Measurements from ENCODE around the gene HDAC4. TPM values are rescaled to one million over a fixed set of nuclear protein-coding genes. Genes with fewer than 3 reads are reported as not detected.

The HDAC4 gene
- total RNA-seq, 1 experiment from 2014 or later: 61.5 TPM

DNA sequence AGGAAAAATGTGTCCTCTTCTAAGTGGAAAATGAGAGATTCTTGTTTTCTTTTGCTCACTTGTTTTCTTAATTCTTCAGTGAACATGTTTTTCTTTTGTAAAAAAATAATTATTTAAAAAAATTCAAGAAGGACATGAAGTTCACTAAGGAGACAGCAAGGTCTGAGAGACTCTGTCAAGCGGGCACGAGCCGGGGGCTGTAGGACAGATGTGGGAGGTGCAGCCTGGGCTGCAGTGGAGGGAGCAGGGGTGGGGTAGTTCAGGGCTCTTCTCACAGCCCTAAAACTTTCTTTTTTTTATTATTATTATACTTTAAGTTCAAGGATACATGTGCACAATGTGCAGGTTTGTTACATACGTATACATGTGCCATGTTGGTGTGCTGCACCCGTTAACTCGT is 4.3 kb upstream of the HDAC4 start:
- no peak for TF ChIP-seq CTCF (conservative IDR thresholded peaks at IDR 0.05)
- TF ChIP-seq EZH2 (IDR thresholded peaks at IDR 0.05; ENCODE audit: low read depth): no peak
- ChIA-PET CTCF (no interaction called here), POLR2A (ENCODE audit: unreplicated experiment) (no interaction called here)
- Histone ChIP-seq H3K36me3 (ENCODE audit: low read depth) (no peaks in the 10 kb centered on the region), H3K27me3 (ENCODE audit: insufficient read depth, low read depth) (peaks cover 47% of the 10 kb centered on the region), H3K9me3 (ENCODE audit: insufficient read depth, low read depth) (0 out of 2 replicates have a peak, but pooled peaks cover 4% of the 10 kb centered on the region), H2AFZ (no peak overlapping the region), H4K20me1 (ENCODE audit: insufficient read depth) (no peaks in the 10 kb centered on the region), H3K4me3 (no peak overlapping the region), H3K27ac (no peak overlapping the region), H3K4me1 (replicated peaks; ENCODE audit: insufficient read depth) (peaks cover 6% of the 10 kb centered on the region), H3K9me2 (ENCODE audit: insufficient read depth) (no peaks in the 10 kb centered on the region), H3K79me2 (ENCODE audit: low read depth) (no peaks in the 10 kb centered on the region), H3F3A (ENCODE audit: insufficient read depth, low read depth) (no peaks in the 10 kb centered on the region), H3K4me2 (no peak overlapping the region)
- intact Hi-C loops (cut with micrococcal nuclease; ENCODE audit: unreplicated experiment): no loop called here
- no TSS peak for BruUV-seq (replicated peaks)
- DNase-seq: no peak

- intact Hi-C loops (cut with micrococcal nuclease; ENCODE audit: unreplicated experiment): no loop called here
- Histone ChIP-seq H4K20me1 (ENCODE audit: insufficient read depth) (0 out of 2 replicates have a peak, but pooled peaks cover 15% of the 10 kb centered on the region), H3K4me2 (peak overlapping the region; percentile 83), H2AFZ (no peak overlapping the region), H3K36me3 (ENCODE audit: low read depth) (no peaks in the 10 kb centered on the region), H3K9me2 (ENCODE audit: insufficient read depth) (no peaks in the 10 kb centered on the region), H3K4me1 (replicated peaks; ENCODE audit: insufficient read depth) (peaks cover 16% of the 10 kb centered on the region), H3K27ac (no peak overlapping the region), H3K4me3 (peak overlapping the region; percentile 99; the same call in 1 of the 2 replicates), H3K9me3 (ENCODE audit: insufficient read depth, low read depth) (no peaks in the 10 kb centered on the region), H3F3A (ENCODE audit: insufficient read depth, low read depth) (no peaks in the 10 kb centered on the region), H3K27me3 (ENCODE audit: insufficient read depth, low read depth) (peaks cover 24% of the 10 kb centered on the region), H3K79me2 (ENCODE audit: low read depth) (peaks cover 23% of the 10 kb centered on the region)
- no peak for DNase-seq
- BruUV-seq (replicated peaks): no TSS peak
- CTCF ChIA-PET: no interaction called here
- no peak for TF ChIP-seq EZH2 (IDR thresholded peaks at IDR 0.05; ENCODE audit: low read depth)
- TF ChIP-seq CTCF (conservative IDR thresholded peaks at IDR 0.05): no peak
- POLR2A ChIA-PET (ENCODE audit: unreplicated experiment): interaction anchor here (0.8 kb wide), 1 partner anchor 214 kb away, joined by 6 read pairs; no protein-coding TSS in a partner anchor
Measured at GRCh38 chr2:239402666-239403065, 1.8 kb upstream of the HDAC4 start.

DNA sequence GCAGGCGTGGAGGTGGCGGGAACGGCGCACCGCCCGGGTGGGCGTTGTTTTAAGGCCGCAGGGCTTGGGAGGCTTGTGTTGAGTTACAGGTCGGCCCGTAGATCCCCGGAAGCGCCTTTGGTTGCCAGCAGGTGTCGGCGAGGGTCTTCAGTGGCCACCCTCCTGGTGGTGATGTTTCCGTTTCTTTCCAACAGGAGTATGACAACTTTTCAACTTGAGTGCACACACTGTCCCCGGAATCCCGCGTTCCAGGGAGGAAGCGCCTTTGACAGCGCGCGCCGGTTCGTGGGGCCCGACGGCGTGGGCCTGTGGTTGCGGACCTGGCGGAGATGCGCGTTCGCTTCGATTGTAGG is 1.0 kb upstream of the HDAC4 start:
- peak overlapping the region; percentile 94 for H2AFZ ChIP-seq
- no peaks in the 10 kb centered on the region for H3K36me3 ChIP-seq (ENCODE audit: low read depth)
- 0 out of 2 replicates have a peak, but pooled peaks cover 20% of the 10 kb centered on the region for H4K20me1 ChIP-seq (ENCODE audit: insufficient read depth)
- H3K4me1 ChIP-seq (replicated peaks; ENCODE audit: insufficient read depth): peaks cover 16% of the 10 kb centered on the region
- H3F3A ChIP-seq (ENCODE audit: insufficient read depth, low read depth): no peaks in the 10 kb centered on the region
- ChIA-PET POLR2A (ENCODE audit: unreplicated experiment) (interaction anchor here (0.8 kb wide), 1 partner anchor 215 kb away, joined by 6 read pairs; no protein-coding TSS in a partner anchor), CTCF (no interaction called here)
- TSS peak; percentile 89 for BruUV-seq (replicated peaks)
- peaks cover 31% of the 10 kb centered on the region for H3K79me2 ChIP-seq (ENCODE audit: low read depth)
- peak overlapping the region; percentile 99 for H3K4me3 ChIP-seq
- no peak for DNase-seq
- intact Hi-C loops (cut with micrococcal nuclease; ENCODE audit: unreplicated experiment): loop anchor here (2.0 kb wide), 2 partner anchors 127 to 155 kb away; no protein-coding TSS in a partner anchor
- peaks cover 16% of the 10 kb centered on the region for H3K27me3 ChIP-seq (ENCODE audit: insufficient read depth, low read depth)
- H3K4me2 ChIP-seq: peak overlapping the region; percentile 83
- peak overlapping the region; percentile 94 for H3K27ac ChIP-seq
- TF ChIP-seq CTCF (conservative IDR thresholded peaks at IDR 0.05): no peak
- TF ChIP-seq EZH2 (IDR thresholded peaks at IDR 0.05; ENCODE audit: low read depth): no peak
- no peaks in the 10 kb centered on the region for H3K9me2 ChIP-seq (ENCODE audit: insufficient read depth)
- H3K9me3 ChIP-seq (ENCODE audit: insufficient read depth, low read depth): no peaks in the 10 kb centered on the region
